ENCODE results near the gene STX18. TPM values are rescaled to one million over a fixed set of nuclear protein-coding genes. Genes with fewer than 3 reads are reported as not detected.
A peak's percentile ranks its signal among the peaks of the same experiment; 100 is the strongest.

STX18 gene
- total and polyA plus RNA-seq, 2 of the 13 experiments (the other 11 are each of a cell fraction or from before 2014, with no cell fraction given): 23.9 to 37.1 TPM

DNA sequence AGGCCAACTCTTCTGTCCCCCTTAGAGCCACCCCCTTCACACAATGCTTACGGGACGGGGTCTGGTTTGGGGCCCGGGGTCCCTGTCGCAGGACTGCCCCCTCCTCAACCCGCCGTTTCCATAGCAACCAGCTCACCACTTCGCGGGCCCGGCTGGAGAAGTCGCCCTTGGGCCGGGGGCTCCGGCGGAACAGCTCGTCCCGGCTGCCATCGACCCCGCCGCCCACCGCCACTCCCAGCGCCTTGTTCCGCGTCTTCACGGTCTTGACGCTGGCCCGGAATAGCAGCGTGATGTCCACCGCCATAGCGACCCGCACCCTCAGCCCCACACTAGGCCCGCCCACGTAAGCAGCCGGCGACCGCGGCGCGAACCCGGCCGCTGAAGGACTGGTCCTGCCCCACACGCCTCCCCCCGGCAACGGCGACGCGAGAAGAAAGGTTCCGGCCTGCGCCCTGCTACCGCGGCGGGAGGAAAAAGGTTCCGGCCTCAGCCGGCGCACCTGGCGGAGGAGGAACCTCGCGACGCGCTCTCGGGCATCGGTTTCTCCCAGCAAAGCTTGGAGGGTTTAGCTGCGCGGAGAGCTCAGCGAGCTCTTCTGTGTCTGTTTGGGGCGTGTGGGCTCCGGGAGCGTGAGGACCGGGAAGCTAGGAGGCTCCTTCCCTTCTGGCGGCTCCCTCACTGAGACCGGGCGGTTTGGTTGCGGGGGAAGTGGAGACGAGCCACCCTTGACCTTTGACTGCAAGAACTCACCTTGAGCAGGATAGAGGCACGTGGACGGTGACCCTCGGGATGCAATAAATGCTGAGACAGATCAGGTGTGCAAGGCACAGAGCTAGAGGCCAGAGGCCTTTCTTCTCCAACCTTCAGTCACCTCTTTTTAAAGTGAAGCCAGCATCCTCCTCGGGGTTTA lies at the start of gene STX18 (continued):
- TF ChIP-seq, protein P1, sequence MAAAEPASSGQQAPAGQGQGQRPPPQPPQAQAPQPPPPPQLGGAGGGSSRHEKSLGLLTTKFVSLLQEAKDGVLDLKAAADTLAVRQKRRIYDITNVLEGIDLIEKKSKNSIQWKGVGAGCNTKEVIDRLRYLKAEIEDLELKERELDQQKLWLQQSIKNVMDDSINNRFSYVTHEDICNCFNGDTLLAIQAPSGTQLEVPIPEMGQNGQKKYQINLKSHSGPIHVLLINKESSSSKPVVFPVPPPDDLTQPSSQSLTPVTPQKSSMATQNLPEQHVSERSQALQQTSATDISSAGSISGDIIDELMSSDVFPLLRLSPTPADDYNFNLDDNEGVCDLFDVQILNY (CRISPR knock-in tag; conservative IDR thresholded peaks at IDR 0.05): peak; percentile 92
- TF ChIP-seq HNF4G (IDR thresholded peaks at IDR 0.05; ENCODE audit: borderline replicate concordance, low read depth, low read length) (peak; percentile 51; the same call in 1 of the 2 replicates), HNF4G (CRISPR knock-in tag; IDR thresholded peaks at IDR 0.05; ENCODE audit: borderline replicate concordance, low read depth) (peak; percentile 49), CCAR2 (optimal IDR thresholded peaks at IDR 0.05; ENCODE audit: low read depth, low read length) (peak; percentile 52), ZIK1 (CRISPR knock-in tag; IDR thresholded peaks at IDR 0.05; ENCODE audit: borderline replicate concordance, low read depth) (peak; percentile 96), ZNF143 (CRISPR knock-in tag; IDR thresholded peaks at IDR 0.05) (peak; percentile 60; the same call in 1 of the 2 replicates), LCORL (IDR thresholded peaks at IDR 0.05) (peak; percentile 17; the same call in 1 of the 2 replicates), LCORL (CRISPR knock-in tag; IDR thresholded peaks at IDR 0.05) (peak; percentile 91), REXO4 (CRISPR knock-in tag; IDR thresholded peaks at IDR 0.05; ENCODE audit: borderline replicate concordance) (peak; percentile 79; the same call in 1 of the 2 replicates), BHLHE40 (IDR thresholded peaks at IDR 0.05; ENCODE audit: low read length) (peak; percentile 74), ETV6 (CRISPR knock-in tag; conservative IDR thresholded peaks at IDR 0.05) (peak; percentile 95), NFATC3 (CRISPR knock-in tag; IDR thresholded peaks at IDR 0.05) (no peak; the same call in 1 of the 2 replicates), RFXAP (CRISPR knock-in tag; IDR thresholded peaks at IDR 0.05; ENCODE audit: borderline replicate concordance) (peak; percentile 92; the same call in 1 of the 2 replicates), ZNF605 (CRISPR knock-in tag; IDR thresholded peaks at IDR 0.05) (peak; percentile 72), ZNF350 (CRISPR knock-in tag; IDR thresholded peaks at IDR 0.05; ENCODE audit: borderline replicate concordance, low read depth) (peak; percentile 99), CREB1 (IDR thresholded peaks at IDR 0.05) (peak; percentile 91), CREB1 (CRISPR knock-in tag; IDR thresholded peaks at IDR 0.05) (peak; percentile 97)
- TF ChIP-seq, protein P2, sequence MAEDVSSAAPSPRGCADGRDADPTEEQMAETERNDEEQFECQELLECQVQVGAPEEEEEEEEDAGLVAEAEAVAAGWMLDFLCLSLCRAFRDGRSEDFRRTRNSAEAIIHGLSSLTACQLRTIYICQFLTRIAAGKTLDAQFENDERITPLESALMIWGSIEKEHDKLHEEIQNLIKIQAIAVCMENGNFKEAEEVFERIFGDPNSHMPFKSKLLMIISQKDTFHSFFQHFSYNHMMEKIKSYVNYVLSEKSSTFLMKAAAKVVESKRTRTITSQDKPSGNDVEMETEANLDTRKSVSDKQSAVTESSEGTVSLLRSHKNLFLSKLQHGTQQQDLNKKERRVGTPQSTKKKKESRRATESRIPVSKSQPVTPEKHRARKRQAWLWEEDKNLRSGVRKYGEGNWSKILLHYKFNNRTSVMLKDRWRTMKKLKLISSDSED (CRISPR knock-in tag; IDR thresholded peaks at IDR 0.05): peak; percentile 96; the same call in 1 of the 2 replicates
- TF ChIP-seq, protein P3, sequence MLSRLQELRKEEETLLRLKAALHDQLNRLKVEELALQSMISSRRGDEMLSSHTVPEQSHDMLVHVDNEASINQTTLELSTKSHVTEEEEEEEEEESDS (CRISPR knock-in tag; IDR thresholded peaks at IDR 0.05; ENCODE audit: borderline replicate concordance): 0 out of 2 replicates have a peak, but pooled peaks have one; percentile 30
- TF ChIP-seq, protein P4, sequence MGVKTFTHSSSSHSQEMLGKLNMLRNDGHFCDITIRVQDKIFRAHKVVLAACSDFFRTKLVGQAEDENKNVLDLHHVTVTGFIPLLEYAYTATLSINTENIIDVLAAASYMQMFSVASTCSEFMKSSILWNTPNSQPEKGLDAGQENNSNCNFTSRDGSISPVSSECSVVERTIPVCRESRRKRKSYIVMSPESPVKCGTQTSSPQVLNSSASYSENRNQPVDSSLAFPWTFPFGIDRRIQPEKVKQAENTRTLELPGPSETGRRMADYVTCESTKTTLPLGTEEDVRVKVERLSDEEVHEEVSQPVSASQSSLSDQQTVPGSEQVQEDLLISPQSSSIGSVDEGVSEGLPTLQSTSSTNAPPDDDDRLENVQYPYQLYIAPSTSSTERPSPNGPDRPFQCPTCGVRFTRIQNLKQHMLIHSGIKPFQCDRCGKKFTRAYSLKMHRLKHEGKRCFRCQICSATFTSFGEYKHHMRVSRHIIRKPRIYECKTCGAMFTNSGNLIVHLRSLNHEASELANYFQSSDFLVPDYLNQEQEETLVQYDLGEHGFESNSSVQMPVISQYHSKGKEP (CRISPR knock-in tag; IDR thresholded peaks at IDR 0.05): 0 out of 2 replicates have a peak, but pooled peaks have one; percentile 80
- TF ChIP-seq, protein P5, sequence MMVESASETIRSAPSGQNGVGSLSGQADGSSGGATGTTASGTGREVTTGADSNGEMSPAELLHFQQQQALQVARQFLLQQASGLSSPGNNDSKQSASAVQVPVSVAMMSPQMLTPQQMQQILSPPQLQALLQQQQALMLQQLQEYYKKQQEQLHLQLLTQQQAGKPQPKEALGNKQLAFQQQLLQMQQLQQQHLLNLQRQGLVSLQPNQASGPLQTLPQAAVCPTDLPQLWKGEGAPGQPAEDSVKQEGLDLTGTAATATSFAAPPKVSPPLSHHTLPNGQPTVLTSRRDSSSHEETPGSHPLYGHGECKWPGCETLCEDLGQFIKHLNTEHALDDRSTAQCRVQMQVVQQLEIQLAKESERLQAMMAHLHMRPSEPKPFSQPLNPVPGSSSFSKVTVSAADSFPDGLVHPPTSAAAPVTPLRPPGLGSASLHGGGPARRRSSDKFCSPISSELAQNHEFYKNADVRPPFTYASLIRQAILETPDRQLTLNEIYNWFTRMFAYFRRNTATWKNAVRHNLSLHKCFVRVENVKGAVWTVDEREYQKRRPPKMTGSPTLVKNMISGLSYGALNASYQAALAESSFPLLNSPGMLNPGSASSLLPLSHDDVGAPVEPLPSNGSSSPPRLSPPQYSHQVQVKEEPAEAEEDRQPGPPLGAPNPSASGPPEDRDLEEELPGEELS (CRISPR knock-in tag; IDR thresholded peaks at IDR 0.05): peak; percentile 74
- TF ChIP-seq, protein P6, sequence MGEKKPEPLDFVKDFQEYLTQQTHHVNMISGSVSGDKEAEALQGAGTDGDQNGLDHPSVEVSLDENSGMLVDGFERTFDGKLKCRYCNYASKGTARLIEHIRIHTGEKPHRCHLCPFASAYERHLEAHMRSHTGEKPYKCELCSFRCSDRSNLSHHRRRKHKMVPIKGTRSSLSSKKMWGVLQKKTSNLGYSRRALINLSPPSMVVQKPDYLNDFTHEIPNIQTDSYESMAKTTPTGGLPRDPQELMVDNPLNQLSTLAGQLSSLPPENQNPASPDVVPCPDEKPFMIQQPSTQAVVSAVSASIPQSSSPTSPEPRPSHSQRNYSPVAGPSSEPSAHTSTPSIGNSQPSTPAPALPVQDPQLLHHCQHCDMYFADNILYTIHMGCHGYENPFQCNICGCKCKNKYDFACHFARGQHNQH (CRISPR knock-in tag; IDR thresholded peaks at IDR 0.05): peak; percentile 96

Measured in HepG2 (cell line).